Prostate gland (tissue), 2 donors: ENCODE data around the gene AGBL4.

ENCODE experiments used
- CTCF ChIP-seq, 4 experiments: fragments of 200-600 bp in 2 of 4; fragments of 450-650 bp in 2 of 4; sonication (generic) in 2 of 4; IDR thresholded peaks; 1 replicate in 3 of 4; 2 replicates in 1 of 4; pipeline ENCODE4 v1.5.1; 2016 to 2019; ENCODE audit warnings: antibody characterized with exemption in 4 of 4, mild to moderate bottlenecking in 2 of 4, moderate library complexity in 2 of 4
- POLR2A ChIP-seq: fragments of 450-650 bp; IDR thresholded peaks from one replicate; pipeline ENCODE4 v1.6.1; 2016; ENCODE audit warnings: antibody characterized with exemption, mild to moderate bottlenecking
- POLR2AphosphoS5 ChIP-seq: sonication (generic); formaldehyde crosslinking; IDR thresholded peaks from one replicate; pipeline ENCODE4 v1.6.1; 2017; ENCODE audit warnings: antibody characterized with exemption

- TF ChIP-seq POLR2AphosphoS5 (no peak), CTCF (IDR thresholded peaks at IDR 0.05) (no peak), POLR2A (no peak)
Measured at GRCh38 chr1:48595613-48596012, 1428.1 kb downstream of the AGBL4 start.
